ENCODE results near the gene EXOC3.

The EXOC3 gene

GRCh38 chr5:448061-448765 is 5.2 kb downstream of the EXOC3 start:
- no peak for DNase-seq
- in situ Hi-C loops (cut with HindIII; ENCODE audit: low pct_ligation_motif_present, low sequenced_read_pairs), result no loop called here
- peaks cover 51% of the 10 kb centered on the region for H3K36me3 ChIP-seq (replicated peaks)
- no peak overlapping the region for H3K27ac ChIP-seq
- no peaks in the 10 kb centered on the region for H3K27me3 ChIP-seq (replicated peaks)
- H3K4me3 ChIP-seq (ENCODE audit: low read depth, low read length), result no peak overlapping the region
- no peak for TF ChIP-seq CTCF (IDR thresholded peaks at IDR 0.05; ENCODE audit: low read depth, low read length, missing control alignments)

GRCh38 chr5:448766-449090 is 5.8 kb downstream of the EXOC3 start:
- no peak overlapping the region for H3K4me3 ChIP-seq (ENCODE audit: low read depth, low read length)
- DNase-seq, result no peak
- no peak overlapping the region for H3K27ac ChIP-seq
- peaks cover 55% of the 10 kb centered on the region for H3K36me3 ChIP-seq (replicated peaks)
- TF ChIP-seq CTCF (IDR thresholded peaks at IDR 0.05; ENCODE audit: low read depth, low read length, missing control alignments), result no peak
- in situ Hi-C loops (cut with HindIII; ENCODE audit: low pct_ligation_motif_present, low sequenced_read_pairs), result no loop called here
- no peaks in the 10 kb centered on the region for H3K27me3 ChIP-seq (replicated peaks)

- in situ Hi-C loops (cut with HindIII; ENCODE audit: low pct_ligation_motif_present, low sequenced_read_pairs), result no loop called here
- Histone ChIP-seq H3K27me3 (replicated peaks) (no peaks in the 10 kb centered on the region), H3K27ac (no peak overlapping the region), H3K36me3 (replicated peaks) (peaks cover 60% of the 10 kb centered on the region), H3K4me3 (ENCODE audit: low read depth, low read length) (no peak overlapping the region)
- DNase-seq, result no peak
- no peak for TF ChIP-seq CTCF (IDR thresholded peaks at IDR 0.05; ENCODE audit: low read depth, low read length, missing control alignments)
Observed at GRCh38 chr5:449151-449550, 6.2 kb downstream of the EXOC3 start.

- Histone ChIP-seq H3K4me3 (ENCODE audit: low read depth, low read length) (no peak overlapping the region), H3K36me3 (replicated peaks) (peaks cover 71% of the 10 kb centered on the region), H3K27me3 (replicated peaks) (no peaks in the 10 kb centered on the region), H3K27ac (no peak overlapping the region)
- in situ Hi-C loops (cut with HindIII; ENCODE audit: low pct_ligation_motif_present, low sequenced_read_pairs), result no loop called here
- DNase-seq, result no peak
- no peak for TF ChIP-seq CTCF (IDR thresholded peaks at IDR 0.05; ENCODE audit: low read depth, low read length, missing control alignments)
Observed at GRCh38 chr5:451587-452458, 8.8 kb downstream of the EXOC3 start.

- Histone ChIP-seq H3K27me3 (replicated peaks) (no peaks in the 10 kb centered on the region), H3K36me3 (replicated peaks) (peaks cover 69% of the 10 kb centered on the region), H3K27ac (no peak overlapping the region), H3K4me3 (ENCODE audit: low read depth, low read length) (no peak overlapping the region)
- no peak for DNase-seq
- in situ Hi-C loops (cut with HindIII; ENCODE audit: low pct_ligation_motif_present, low sequenced_read_pairs), result no loop called here
- no peak for TF ChIP-seq CTCF (IDR thresholded peaks at IDR 0.05; ENCODE audit: low read depth, low read length, missing control alignments)
Observed at GRCh38 chr5:452978-453710, 10.2 kb downstream of the EXOC3 start.
